ENCODE data around the gene ARHGAP22.

GRCh38 chr10:48478469-48478868 lies 126.4 kb downstream of the ARHGAP22 start:
- TF ChIP-seq CTCF (IDR thresholded peaks at IDR 0.05): no peak
- no peak for TF ChIP-seq ZFX (IDR thresholded peaks at IDR 0.05; ENCODE audit: borderline replicate concordance)
